Effector CD8-positive, alpha-beta T cell (primary cell): ENCODE measurements around the gene CLEC16A.

Experiments
- DNase-seq: peaks from one replicate; lab custom pipeline; 2025; lab: John Stamatoyannopoulos, UW

Gene CLEC16A

DNA sequence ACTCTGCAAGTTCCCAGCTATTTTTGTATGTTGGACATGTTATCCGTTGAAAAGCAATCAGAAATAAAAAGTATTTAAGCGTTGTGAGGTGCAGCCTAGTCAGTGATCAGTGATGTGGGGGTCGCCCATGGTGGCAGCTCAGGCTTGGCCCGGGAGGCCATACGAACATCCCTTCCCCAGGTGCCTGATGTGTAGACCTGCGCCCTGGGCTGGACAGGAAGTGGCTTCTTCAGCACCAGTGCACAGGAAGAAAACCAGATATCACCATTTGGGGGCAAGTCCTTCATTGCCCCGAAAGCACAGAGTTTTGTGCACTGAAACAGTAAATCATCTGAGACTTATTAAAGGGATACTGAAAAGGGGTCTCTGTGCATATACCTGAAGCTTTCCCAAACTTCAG, 212.8 kb downstream of the CLEC16A start:
- no peak for DNase-seq

GRCh38 chr16:11158018-11158417, 213.7 kb downstream of the CLEC16A start:
- DNase-seq = no peak

GRCh38 chr16:11159282-11159681, 214.9 kb downstream of the CLEC16A start:
- DNase-seq = no peak

GRCh38 chr16:11160676-11161115, 216.3 kb downstream of the CLEC16A start:
- no peak for DNase-seq

- DNase-seq = no peak
Measured at GRCh38 chr16:11161439-11161838, 217.1 kb downstream of the CLEC16A start.

DNA sequence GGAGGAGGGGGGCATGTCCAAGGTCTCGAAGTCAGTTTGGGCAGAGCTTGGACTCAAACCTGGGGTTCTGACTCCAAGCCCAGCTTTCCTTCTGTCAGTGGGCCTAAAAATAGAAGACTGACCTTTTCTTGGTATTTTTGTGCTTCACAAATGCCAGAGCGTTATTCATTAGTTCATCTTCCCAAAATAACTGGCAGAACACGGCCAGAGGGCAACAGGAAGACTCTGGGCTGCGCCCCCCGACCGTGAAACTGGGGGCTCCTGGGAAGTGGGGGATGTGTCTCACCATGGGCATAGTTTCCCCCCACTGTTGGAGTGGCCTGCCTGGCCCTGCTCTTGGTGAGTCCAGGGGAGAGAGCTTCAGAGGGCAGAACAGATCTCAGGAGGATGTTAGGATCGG, 217.6 kb downstream of the CLEC16A start:
- no peak for DNase-seq

DNA sequence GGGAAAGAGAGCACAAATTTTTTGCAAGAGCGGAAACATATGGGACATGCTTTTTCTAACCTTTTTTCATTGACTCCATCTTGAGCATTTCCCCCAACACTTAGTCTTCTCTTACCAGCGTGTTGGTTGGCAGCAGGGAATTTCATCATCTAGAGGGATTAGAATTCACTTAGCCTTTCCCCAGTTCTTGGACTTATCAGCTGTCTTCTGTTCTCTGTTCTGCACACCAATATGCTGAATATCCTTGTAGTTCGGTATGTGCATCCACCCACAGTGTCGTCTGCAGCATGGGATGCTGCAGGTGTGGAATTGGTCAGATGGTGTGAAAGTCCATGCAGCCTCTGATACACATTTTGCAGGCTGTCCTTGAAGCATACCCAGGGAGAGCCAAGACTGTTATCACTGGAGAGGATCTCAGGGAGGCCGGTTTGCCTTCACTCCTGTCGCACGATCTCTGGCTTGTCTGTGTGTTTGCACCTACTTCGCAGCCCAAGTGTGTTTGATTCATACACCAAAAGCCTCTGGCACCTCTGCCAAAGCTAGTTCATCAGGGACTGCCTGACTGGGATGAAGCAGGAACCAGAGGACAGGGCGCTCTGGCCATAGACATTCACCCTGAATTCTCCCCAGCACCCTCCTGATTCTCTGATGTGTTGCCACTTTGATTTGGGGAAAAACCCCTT, 218.4 kb downstream of the CLEC16A start:
- no peak for DNase-seq

GRCh38 chr16:11163761-11164261, 219.4 kb downstream of the CLEC16A start:
- no peak for DNase-seq

GRCh38 chr16:11164482-11165270, 220.3 kb downstream of the CLEC16A start:
- no peak for DNase-seq

GRCh38 chr16:11165349-11165748, 221.0 kb downstream of the CLEC16A start:
- DNase-seq = no peak

GRCh38 chr16:11165894-11166665, 221.7 kb downstream of the CLEC16A start:
- DNase-seq = no peak

DNA sequence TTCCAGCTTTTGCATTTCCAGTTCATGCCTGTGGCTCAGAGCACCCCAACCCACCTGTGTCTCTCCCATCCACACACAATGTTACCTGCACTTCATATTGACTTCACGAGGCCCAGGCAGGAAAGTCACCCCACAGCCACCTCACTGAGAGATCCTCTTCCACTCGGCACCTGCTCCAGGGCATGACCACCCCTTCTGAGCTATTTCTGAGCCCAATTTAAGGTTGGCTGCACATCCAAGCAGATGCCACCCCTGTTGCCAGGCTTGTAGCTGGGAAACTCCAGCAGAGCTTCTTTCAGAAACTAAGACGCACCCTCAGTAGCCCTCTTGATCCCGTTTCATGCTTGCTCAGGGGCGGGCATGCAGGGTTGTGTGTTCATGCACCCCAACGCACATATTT, 223.2 kb downstream of the CLEC16A start:
- no peak for DNase-seq

DNA sequence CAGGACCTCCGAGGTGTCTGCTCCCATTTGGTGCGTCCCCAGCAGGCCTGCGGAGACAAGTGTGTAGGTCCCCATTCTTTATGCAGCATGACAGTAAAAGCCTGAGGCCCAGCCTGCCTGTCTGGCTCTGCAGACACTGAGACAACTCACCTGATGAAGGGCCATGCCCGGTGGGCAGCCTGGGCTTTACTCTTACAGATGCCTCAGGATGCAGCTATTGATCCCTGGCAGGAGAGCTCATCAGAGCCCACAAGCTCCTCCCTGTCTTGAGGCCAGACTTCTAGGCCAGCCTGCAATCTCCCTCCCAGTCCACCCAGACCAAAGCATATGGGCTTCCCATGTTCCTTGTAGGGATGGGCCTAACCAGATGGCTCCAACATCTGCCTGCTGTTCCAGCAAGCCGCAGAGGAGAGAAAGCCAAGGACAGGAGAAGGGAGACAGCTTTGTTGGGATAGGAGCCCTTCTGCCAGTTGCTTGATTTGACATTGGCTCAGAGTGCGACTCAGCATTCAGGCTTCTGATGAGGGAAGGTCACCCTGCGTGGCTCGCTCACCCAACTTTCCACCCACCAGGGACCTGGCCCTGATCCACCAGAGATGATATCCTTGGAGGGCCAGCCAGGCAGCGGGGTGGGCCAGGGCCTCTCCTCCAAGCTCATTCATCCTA, 224.2 kb downstream of the CLEC16A start:
- DNase-seq = no peak

GRCh38 chr16:11169641-11170040, 225.3 kb downstream of the CLEC16A start:
- no peak for DNase-seq

GRCh38 chr16:11170201-11170600, 225.8 kb downstream of the CLEC16A start:
- no peak for DNase-seq

GRCh38 chr16:11170696-11171447, 226.5 kb downstream of the CLEC16A start:
- no peak for DNase-seq

DNA sequence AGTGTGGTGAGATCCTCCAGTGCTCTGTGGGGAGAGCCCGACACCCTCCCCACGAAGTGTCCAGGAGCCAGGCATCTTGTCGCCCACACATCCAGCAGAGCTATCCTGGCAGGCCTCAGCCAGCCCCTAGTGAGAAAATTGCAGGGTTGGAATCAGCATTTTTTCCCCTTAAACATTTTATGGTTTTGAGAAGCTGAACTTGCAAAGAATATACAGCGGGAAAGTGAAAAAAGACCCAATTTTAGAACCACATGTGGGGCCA, 227.0 kb downstream of the CLEC16A start:
- DNase-seq = no peak

DNA sequence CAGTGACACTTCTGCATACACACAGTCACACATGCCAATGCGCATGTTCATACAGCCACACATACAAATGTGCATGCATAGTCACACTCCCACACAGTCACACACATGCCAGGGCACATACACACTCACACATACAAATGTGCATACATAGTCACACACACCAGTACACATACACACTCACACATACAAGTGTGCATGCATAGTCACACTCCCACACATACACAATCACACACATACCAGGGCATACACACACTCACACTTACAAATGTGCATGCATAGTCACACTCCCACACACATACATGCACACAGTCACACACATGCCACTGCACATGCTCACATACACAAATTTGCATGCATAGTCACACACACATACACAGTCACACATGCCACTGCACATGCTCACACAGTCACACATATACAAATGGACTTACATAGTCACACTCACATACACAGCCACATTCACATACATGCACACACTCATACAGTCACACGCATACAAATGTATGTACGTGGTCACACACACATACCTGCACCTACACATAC, 227.5 kb downstream of the CLEC16A start:
- DNase-seq = no peak

- DNase-seq = no peak
Measured at GRCh38 chr16:11173426-11173825, 229.1 kb downstream of the CLEC16A start.

DNA sequence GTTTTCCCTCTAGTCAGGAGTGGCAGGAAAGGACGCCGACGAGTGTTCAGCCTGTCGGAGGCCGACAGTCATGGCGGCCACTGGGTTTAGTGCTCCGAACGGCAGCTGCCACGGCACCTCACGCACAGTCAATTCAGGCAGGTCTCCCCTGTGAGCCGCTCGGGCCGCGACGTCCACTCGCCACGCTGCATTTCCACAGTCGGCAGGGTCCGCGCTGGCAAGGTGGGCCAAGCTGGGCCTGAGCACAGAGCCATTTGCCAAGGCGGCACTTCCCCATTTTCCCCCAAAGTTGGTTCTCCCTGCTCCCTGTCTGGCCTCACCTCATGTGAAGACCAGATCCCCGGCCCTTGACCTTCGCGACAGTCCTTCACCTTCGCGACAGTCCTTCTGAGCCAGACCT, 229.8 kb downstream of the CLEC16A start:
- no peak for DNase-seq

GRCh38 chr16:11175106-11175786, 230.9 kb downstream of the CLEC16A start:
- no peak for DNase-seq
